Breast epithelium (tissue), 4 donors: ENCODE results near the gene MIF. TPM values are rescaled to one million over a fixed set of nuclear protein-coding genes. Genes with fewer than 3 reads are reported as not detected.
"Not testable (repeated sequence)": the region's sequence is repeated elsewhere in the genome, so short reads cannot be mapped to it uniquely, and the experiment has no call there.

Source experiments
- DNase-seq, 2 donors: peaks; one replicate each; pipeline ENCODE4 v3.0.0-alpha.2; 2019; ENCODE audit warnings: low spot score in 2 of 2
- H3K27ac ChIP-seq, 2 donors: fragments of 200-600 bp; sonication (generic) in 1 of 2; one replicate each; pipeline ENCODE4 v1.5.1; 2016 to 2019; ENCODE audit warnings: mild to moderate bottlenecking in 1 of 2
- H3K27me3 ChIP-seq, 2 donors: fragments of 200-600 bp; sonication (generic) in 1 of 2; one replicate each; pipeline versions ENCODE4 v1.5.1 to v1.6.0; 2017 to 2019; ENCODE audit warnings: control low read depth in 1 of 2, mild to moderate bottlenecking in 1 of 2
- H3K36me3 ChIP-seq: fragments of 200-600 bp; one replicate; pipeline ENCODE4 v1.5.1; 2019
- H3K4me1 ChIP-seq, 2 donors: fragments of 200-600 bp; sonication (generic); one replicate each; pipeline ENCODE4 v1.5.1; 2016 to 2019; ENCODE audit warnings: control low read depth in 1 of 2
- H3K4me3 ChIP-seq, 3 donors: fragments of 200-600 bp; sonication (generic); 1 replicate in 2 of 3; 2 replicates in 1 of 3; pipeline ENCODE4 v1.5.1; 2016 to 2019; ENCODE audit warnings: mild to moderate bottlenecking in 3 of 3, moderate library complexity in 2 of 3
- H3K9me3 ChIP-seq, 2 donors: fragments of 200-600 bp; sonication (generic) in 1 of 2; one replicate each; pipeline ENCODE4 v1.5.1; 2016 to 2019; ENCODE audit warnings: control low read depth in 1 of 2
- CTCF ChIP-seq, 3 donors: fragments of 450-650 bp; IDR thresholded peaks; one replicate each; pipeline ENCODE4 v1.5.1; 2016 to 2017; ENCODE audit warnings: antibody characterized with exemption in 3 of 3, mild to moderate bottlenecking in 3 of 3, moderate library complexity in 3 of 3
- POLR2A ChIP-seq: fragments of 450-650 bp; IDR thresholded peaks from one replicate; pipeline ENCODE4 v1.6.1; 2016; ENCODE audit warnings: antibody characterized with exemption, mild to moderate bottlenecking, moderate library complexity
- POLR2AphosphoS5 ChIP-seq, 3 donors: sonication (generic); formaldehyde crosslinking; IDR thresholded peaks; one replicate each; pipeline ENCODE4 v1.6.1; 2017; ENCODE audit warnings: antibody characterized with exemption in 3 of 3
- intact Hi-C: fragments of 100-400 bp; cut with DNase I; formaldehyde crosslinking; loops from one replicate; pipeline ENCODE4 v1.15.1; 2023; ENCODE audit warnings: low total_unique reads
- total RNA-seq, 3 donors: library from RNA; depleted of rRNA; stranded (reverse); fragments of >200 nt; gene quantifications; one replicate each; pipeline ENCODE4 v1.1.0, GENCODE V29; 2016

The MIF gene
- total RNA-seq, 3 donors from 2014 or later = 191 to 466 (median 261) TPM

DNA sequence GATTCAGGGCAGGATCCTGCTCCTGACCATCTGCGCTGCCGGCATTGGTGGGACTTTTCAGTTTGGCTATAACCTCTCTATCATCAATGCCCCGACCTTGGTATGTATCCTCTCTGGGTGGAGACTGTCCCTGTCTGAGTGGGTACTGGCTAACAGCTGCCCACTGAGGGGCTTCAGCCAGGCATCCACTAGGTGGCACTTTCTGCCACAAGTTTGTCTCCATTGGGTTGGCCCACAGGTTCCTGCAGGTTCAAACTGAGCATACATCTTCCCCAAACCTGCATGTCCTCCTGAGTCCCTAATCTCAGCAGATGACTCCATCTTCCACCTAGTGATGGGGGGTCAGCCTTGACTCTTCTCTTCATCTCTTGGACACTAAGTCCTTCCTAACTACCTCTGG, 32.1 kb upstream of the MIF start:
- intact Hi-C loops = no loop called here
- DNase-seq = no peak
- no peaks in the 10 kb centered on the region for H3K9me3 ChIP-seq
- no peak overlapping the region for H3K27ac ChIP-seq
- no peaks in the 10 kb centered on the region for H3K27me3 ChIP-seq
- no peaks in the 10 kb centered on the region for H3K4me1 ChIP-seq
- TF ChIP-seq POLR2A = no peak
- TF ChIP-seq POLR2AphosphoS5 (IDR thresholded peaks at IDR 0.05) = no peak
- TF ChIP-seq CTCF (IDR thresholded peaks at IDR 0.05) = peak in 1 of 3 donors; percentile 14
- H3K36me3 ChIP-seq = no peaks in the 10 kb centered on the region
- H3K4me3 ChIP-seq = no peak overlapping the region

- H3K36me3 ChIP-seq, H3K9me3 ChIP-seq, H3K27me3 ChIP-seq, intact Hi-C loops, H3K27ac ChIP-seq, H3K4me1 ChIP-seq, DNase-seq, H3K4me3 ChIP-seq: not testable (repeated sequence)
Measured at GRCh38 chr22:23864499-23865154, 29.6 kb upstream of the MIF start.

DNA sequence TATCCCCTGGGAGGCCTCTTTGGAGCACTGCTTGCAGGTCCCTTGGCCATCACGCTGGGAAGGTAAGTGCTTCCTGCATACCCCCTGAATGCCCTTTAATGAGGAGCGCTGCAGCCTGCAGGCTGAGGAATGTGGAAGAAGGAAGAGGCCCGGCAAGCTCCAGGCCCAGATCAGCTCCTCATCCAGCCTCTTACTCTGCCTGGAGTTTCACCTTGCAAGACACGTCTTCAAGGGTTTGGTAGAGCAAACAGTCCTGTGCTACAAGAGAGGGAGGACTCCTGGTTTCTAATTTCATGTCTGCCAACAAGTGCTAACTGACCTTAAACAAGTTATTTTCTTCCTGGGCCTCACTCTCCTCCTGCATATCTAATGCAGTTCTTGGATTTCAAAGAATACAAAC, 25.6 kb upstream of the MIF start:
- DNase-seq = no peak
- Histone ChIP-seq H3K9me3 (no peaks in the 10 kb centered on the region), H3K27ac (no peak overlapping the region), H3K4me3 (no peak overlapping the region), H3K4me1 (no peaks in the 10 kb centered on the region), H3K36me3 (no peaks in the 10 kb centered on the region), H3K27me3 (no peaks in the 10 kb centered on the region)
- intact Hi-C loops = no loop called here
- TF ChIP-seq POLR2A = no peak

DNA sequence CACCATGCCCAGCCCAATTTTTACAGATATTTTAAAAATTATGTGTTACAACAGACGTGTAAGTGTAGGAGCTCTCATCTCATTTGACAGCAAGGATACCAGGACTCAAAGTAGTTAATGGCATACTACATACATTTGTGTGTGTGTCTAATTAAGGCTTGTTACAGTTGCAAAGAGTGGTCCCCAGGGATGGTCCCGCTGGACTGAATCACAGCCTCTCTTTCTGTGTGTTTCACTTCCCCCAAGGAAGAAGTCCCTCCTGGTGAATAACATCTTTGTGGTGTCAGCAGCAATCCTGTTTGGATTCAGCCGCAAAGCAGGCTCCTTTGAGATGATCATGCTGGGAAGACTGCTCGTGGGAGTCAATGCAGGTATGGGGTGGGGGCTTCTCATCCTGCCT, 19.3 kb upstream of the MIF start:
- intact Hi-C loops = no loop called here
- no peaks in the 10 kb centered on the region for H3K36me3 ChIP-seq
- TF ChIP-seq POLR2A (no peak), POLR2AphosphoS5 (IDR thresholded peaks at IDR 0.05) (no peak), CTCF (IDR thresholded peaks at IDR 0.05) (no peak)

DNA sequence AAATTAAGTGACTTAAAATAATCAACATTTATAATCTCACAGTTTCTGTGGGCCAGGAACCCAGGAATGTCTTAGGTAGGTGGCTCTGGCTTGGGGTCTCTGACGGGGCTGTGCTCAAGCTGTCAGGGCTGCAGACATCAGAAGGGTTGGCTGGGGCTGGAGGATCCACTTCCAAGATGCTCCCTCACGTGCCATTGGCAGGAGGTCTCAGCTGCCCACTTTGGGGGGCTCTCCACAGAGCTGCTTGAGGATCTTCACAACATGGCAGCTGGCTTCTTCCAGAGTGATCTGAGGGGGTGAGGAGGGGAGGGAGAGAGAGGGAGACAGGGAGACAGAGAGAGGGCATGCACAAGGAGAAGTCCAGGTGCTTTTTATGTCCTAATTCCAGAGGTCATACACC, 18.4 kb upstream of the MIF start:
- no peak for DNase-seq
- no peaks in the 10 kb centered on the region for H3K27me3 ChIP-seq
- no peaks in the 10 kb centered on the region for H3K4me1 ChIP-seq
- TF ChIP-seq CTCF (IDR thresholded peaks at IDR 0.05) = no peak
- no peak for TF ChIP-seq POLR2A
- intact Hi-C loops = no loop called here
- H3K36me3 ChIP-seq = no peaks in the 10 kb centered on the region
- no peak overlapping the region for H3K27ac ChIP-seq
- H3K4me3 ChIP-seq = no peak overlapping the region
- no peaks in the 10 kb centered on the region for H3K9me3 ChIP-seq

More for the DNA sequence above, 19.3 kb upstream of the MIF start:
- Histone ChIP-seq H3K4me1 (no peaks in the 10 kb centered on the region), H3K27ac (no peak overlapping the region), H3K27me3 (no peaks in the 10 kb centered on the region), H3K4me3 (no peak overlapping the region), H3K9me3 (no peaks in the 10 kb centered on the region)
- DNase-seq = no peak

- H3K27me3 ChIP-seq = no peaks in the 10 kb centered on the region
- no peak for TF ChIP-seq POLR2A
- TF ChIP-seq CTCF (IDR thresholded peaks at IDR 0.05) = no peak
- TF ChIP-seq POLR2AphosphoS5 (IDR thresholded peaks at IDR 0.05) = no peak
- H3K4me1 ChIP-seq = no peaks in the 10 kb centered on the region
- H3K9me3 ChIP-seq = no peaks in the 10 kb centered on the region
- no peak overlapping the region for H3K27ac ChIP-seq
- DNase-seq = no peak
- H3K36me3 ChIP-seq = no peaks in the 10 kb centered on the region
- intact Hi-C loops = no loop called here
- no peak overlapping the region for H3K4me3 ChIP-seq
Measured at GRCh38 chr22:23877566-23877965, 16.6 kb upstream of the MIF start.
